ENCODE measurements around the gene NAV2. TPM values are rescaled to one million over a fixed set of nuclear protein-coding genes. Genes with fewer than 3 reads are reported as not detected.

Gene NAV2
- total RNA-seq, 2 experiments from 2014 or later, result 2.9 to 4.1 TPM

DNA sequence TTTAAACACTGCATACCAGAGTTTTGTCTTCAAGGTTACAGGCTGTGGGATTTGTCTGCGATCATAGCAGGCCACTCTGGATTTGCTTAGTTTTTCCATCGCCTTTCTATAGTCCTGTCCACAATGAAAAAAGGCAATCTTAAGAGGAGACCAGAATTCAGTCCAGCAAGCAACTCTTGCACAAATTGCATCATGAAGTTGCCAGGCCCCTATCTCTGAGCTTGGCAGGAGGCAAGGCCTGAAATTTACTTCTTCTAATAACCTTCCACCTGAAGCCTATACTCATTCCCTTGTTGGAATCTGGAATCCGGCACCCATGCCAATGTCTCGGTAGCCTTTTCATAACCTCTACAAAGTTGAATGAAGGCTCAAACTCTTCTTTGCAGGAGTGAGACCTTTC is 100.1 kb downstream of the NAV2 start:
- no peak for ATAC-seq (ENCODE audit: low read depth)
- Mint-ChIP-seq H3K27me3 (peaks cover 8% of the 10 kb centered on the region), H3K4me3 (no peak overlapping the region), H3K4me1 (no peaks in the 10 kb centered on the region), H3K27ac (no peak overlapping the region), H3K36me3 (no peaks in the 10 kb centered on the region), H3K9me3 (no peaks in the 10 kb centered on the region)
- DNase-seq, result no peak
- POLR2A ChIA-PET, result no interaction called here

DNA sequence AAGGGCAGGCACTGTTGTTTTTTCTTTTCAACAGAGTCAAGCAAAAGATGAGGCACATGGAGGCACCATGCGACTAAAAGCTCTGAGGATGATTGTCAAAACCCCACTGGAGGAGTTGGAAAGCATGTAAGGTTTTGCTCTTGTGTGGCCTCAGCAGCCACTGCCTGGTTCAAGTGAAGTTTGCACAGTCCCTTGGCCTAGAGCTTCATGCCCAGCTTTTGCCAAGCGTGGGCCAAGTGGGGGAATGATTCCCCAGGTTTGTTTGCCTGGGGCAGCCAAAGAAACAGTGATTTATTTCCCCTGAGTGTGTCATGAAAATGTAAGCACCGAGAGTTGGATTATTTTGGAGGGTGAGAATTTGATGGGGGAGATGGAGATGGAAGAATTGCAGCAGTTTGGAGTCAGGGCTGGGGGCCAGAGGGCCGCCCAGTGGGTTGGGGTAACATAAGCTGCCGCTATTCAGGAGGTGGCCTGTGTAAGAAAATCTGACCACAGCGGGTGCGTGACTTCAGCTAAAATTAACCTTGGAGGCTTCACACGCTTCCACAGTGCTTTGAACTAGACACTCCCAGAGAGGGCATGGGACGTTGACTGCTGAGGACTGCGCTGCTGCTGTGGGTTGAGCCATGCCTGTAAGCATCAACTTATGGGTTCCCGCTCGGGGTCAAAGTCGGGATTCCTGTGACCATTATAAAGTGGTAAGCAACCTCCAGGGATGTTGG is 100.7 kb downstream of the NAV2 start:
- no peak for DNase-seq
- POLR2A ChIA-PET, result no interaction called here
- H3K27me3 Mint-ChIP-seq, result peaks cover 8% of the 10 kb centered on the region
- no peak overlapping the region for H3K27ac Mint-ChIP-seq
- no peak overlapping the region for H3K4me3 Mint-ChIP-seq
- no peaks in the 10 kb centered on the region for H3K4me1 Mint-ChIP-seq
- H3K36me3 Mint-ChIP-seq, result no peaks in the 10 kb centered on the region
- H3K9me3 Mint-ChIP-seq, result no peaks in the 10 kb centered on the region
- no peak for ATAC-seq (ENCODE audit: low read depth)

DNA sequence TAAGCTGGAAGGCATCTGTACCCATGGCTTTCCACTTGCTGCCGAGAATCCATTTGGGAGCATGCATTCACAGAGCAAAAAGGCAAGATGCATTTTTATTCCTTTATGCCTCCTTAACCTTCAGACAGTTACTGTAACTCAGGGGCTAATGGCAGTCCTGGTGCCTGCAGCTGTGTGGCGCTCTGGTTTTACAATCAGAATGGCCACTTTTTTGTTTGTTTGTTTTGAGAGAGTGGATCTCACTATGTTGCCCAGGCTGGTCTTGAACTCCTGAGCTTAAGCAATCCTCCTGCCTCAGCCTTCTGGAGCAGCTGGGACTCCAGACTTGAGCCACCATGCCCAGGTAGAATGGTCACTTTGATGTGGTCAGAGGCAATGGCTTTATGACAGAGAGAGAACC is 101.8 kb downstream of the NAV2 start:
- Mint-ChIP-seq H3K27me3 (peaks cover 8% of the 10 kb centered on the region), H3K36me3 (no peaks in the 10 kb centered on the region), H3K4me1 (no peaks in the 10 kb centered on the region), H3K4me3 (no peak overlapping the region), H3K9me3 (no peaks in the 10 kb centered on the region), H3K27ac (no peak overlapping the region)
- POLR2A ChIA-PET, result no interaction called here
- no peak for ATAC-seq (ENCODE audit: low read depth)
- no peak for DNase-seq

DNA sequence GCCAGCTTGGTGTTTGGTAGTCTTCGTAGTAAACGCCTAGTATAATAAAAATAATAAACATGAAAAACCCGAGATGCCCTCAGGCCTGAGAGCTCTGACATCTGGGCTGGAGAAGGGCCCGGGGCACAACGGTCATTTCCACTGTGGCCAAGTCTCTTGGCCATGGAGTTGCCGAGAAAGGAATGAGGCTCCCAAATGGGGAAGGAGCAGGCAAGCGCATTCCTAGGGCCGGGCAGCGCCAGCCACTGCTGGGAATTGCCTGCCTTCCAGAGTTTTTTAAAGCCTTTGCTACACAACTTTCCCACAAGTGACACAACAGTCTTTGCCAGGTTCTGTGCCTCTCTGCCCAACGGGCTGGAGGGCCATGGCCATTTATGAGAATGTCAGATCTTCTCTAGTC is 103.4 kb downstream of the NAV2 start:
- ATAC-seq (ENCODE audit: low read depth), result no peak
- H3K4me1 Mint-ChIP-seq, result no peaks in the 10 kb centered on the region
- no peaks in the 10 kb centered on the region for H3K36me3 Mint-ChIP-seq
- H3K9me3 Mint-ChIP-seq, result no peaks in the 10 kb centered on the region
- no peak for DNase-seq
- H3K27ac Mint-ChIP-seq, result no peak overlapping the region
- POLR2A ChIA-PET, result no interaction called here
- H3K4me3 Mint-ChIP-seq, result no peak overlapping the region
- peaks cover 7% of the 10 kb centered on the region for H3K27me3 Mint-ChIP-seq

DNA sequence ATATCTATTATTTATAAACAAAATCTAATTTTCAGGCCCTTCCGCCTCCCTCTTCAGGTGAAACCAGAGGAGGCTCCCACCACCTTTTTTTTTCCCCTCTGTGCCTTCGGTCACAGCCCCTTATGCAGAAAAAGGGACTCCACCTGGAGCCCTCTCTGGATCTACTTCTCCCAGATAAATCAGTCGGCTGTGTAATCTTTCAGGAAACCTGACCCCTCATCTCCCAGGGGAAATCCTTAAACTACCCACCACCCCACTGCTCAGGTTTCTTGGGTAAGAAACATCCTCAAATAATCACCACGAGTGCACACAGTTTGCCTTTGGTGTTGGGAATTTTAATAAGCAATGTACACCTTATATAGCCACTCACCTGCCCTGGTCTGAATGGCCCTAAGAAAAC is 104.2 kb downstream of the NAV2 start:
- no peaks in the 10 kb centered on the region for H3K36me3 Mint-ChIP-seq
- peaks cover 6% of the 10 kb centered on the region for H3K27me3 Mint-ChIP-seq
- H3K4me3 Mint-ChIP-seq, result no peak overlapping the region
- ATAC-seq (ENCODE audit: low read depth) (no peak), DNase-seq (no peak)
- H3K9me3 Mint-ChIP-seq, result no peaks in the 10 kb centered on the region
- no peak overlapping the region for H3K27ac Mint-ChIP-seq
- POLR2A ChIA-PET, result no interaction called here
- H3K4me1 Mint-ChIP-seq, result no peaks in the 10 kb centered on the region

DNA sequence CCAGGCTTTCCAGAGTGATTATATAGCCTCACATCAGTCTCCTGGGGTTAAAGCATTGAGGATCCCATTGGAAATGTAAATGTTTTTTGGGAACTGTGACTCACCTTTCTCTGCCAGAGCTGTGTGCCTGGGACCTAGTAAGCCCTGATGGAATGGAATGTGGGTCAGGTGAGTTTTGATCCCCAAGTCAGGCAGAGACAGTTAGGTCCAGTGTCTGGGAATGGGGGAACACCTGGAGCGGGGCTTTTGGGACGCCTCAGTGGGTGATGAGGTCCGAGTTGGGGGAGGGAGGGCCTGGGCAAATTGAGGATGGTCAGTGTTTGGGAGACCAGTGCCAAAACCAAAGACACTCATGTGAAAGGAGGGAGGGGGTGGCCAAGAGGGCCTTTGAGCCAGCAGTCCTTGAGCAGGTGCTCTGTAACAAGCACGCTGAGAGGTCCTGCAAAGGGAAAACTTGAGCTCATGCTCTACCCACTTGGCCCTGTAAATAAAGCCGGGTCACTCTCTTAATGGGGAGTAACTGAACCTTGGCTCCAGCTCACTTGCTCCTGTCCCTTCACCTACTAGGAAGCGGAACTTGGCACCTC is 104.7 kb downstream of the NAV2 start:
- POLR2A ChIA-PET, result no interaction called here
- no peak for ATAC-seq (ENCODE audit: low read depth)
- Mint-ChIP-seq H3K9me3 (no peaks in the 10 kb centered on the region), H3K27me3 (peaks cover 6% of the 10 kb centered on the region), H3K4me1 (no peaks in the 10 kb centered on the region), H3K27ac (no peak overlapping the region), H3K4me3 (no peak overlapping the region), H3K36me3 (no peaks in the 10 kb centered on the region)
- DNase-seq, result no peak

DNA sequence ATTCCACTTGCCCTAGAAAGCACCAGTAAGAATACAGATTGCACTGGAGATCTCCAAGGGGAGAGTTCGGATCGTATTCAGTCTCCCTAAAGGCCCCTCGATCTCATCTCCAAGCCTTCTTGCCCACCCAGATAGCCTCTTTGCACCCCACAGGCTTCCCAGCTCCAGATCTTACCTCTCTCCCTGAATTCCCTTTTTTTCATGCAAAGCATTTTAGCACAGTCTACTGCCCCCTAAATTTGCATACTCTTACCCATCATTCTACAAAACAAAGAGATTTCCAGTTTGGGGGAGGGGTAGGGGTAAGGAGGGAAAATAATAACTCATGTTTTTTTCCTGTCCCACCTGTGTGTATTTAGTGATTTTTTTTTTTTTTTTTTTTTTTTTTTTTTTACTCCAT is 105.2 kb downstream of the NAV2 start:
- ATAC-seq (ENCODE audit: low read depth) (no peak), DNase-seq (no peak)
- Mint-ChIP-seq H3K9me3 (no peaks in the 10 kb centered on the region), H3K27me3 (peaks cover 6% of the 10 kb centered on the region), H3K27ac (no peak overlapping the region), H3K36me3 (no peaks in the 10 kb centered on the region), H3K4me1 (no peaks in the 10 kb centered on the region), H3K4me3 (no peak overlapping the region)
- POLR2A ChIA-PET, result no interaction called here

DNA sequence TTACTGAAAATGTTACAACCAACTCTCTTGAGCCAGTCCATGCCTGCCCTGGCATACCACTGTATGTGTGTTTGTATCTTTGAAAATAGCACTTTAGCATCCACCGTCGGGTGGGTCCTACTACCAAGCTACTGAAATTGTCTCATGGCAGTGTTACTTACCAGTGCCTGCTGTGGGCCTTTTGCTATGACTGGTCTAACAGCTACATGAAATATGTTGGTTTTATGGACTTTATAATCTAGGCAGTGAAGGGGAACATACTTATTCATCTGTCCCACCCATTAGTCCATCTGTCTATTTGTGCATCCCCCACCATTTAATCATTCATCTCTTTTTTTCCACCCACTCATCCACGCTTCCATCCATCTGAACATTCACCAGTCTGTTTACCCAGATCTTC is 106.0 kb downstream of the NAV2 start:
- no peak overlapping the region for H3K27ac Mint-ChIP-seq
- no peak for ATAC-seq (ENCODE audit: low read depth)

DNA sequence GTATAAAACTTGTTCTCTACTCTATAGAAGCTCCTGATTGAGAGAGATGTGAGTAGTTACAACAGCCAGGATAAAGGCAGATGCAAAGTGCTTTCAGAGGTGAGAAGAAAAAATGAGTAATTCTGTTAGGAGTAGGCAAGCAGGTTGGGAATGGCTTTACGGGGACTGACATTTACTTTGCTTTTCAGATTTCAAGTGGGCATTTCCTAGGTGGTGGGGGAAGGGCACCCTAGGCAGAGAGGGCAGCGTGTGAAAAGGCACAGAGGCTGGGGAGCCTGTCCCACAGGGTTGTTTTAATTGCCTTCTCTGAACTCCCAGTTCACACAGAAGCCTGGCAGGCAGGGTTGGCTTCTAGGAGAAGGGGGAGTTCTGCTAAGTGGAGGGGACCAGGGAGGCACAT is 106.5 kb downstream of the NAV2 start:
- H3K27me3 Mint-ChIP-seq, result peaks cover 10% of the 10 kb centered on the region
- no peak overlapping the region for H3K27ac Mint-ChIP-seq
- no peak overlapping the region for H3K4me3 Mint-ChIP-seq
- POLR2A ChIA-PET, result no interaction called here
- no peaks in the 10 kb centered on the region for H3K9me3 Mint-ChIP-seq
- H3K36me3 Mint-ChIP-seq, result no peaks in the 10 kb centered on the region
- no peaks in the 10 kb centered on the region for H3K4me1 Mint-ChIP-seq
- DNase-seq (no peak), ATAC-seq (ENCODE audit: low read depth) (no peak)

More for the DNA sequence above, 106.0 kb downstream of the NAV2 start:
- Mint-ChIP-seq H3K27me3 (peaks cover 7% of the 10 kb centered on the region), H3K9me3 (no peaks in the 10 kb centered on the region), H3K4me1 (no peaks in the 10 kb centered on the region), H3K4me3 (no peak overlapping the region), H3K36me3 (no peaks in the 10 kb centered on the region)
- POLR2A ChIA-PET, result no interaction called here
- no peak for DNase-seq

DNA sequence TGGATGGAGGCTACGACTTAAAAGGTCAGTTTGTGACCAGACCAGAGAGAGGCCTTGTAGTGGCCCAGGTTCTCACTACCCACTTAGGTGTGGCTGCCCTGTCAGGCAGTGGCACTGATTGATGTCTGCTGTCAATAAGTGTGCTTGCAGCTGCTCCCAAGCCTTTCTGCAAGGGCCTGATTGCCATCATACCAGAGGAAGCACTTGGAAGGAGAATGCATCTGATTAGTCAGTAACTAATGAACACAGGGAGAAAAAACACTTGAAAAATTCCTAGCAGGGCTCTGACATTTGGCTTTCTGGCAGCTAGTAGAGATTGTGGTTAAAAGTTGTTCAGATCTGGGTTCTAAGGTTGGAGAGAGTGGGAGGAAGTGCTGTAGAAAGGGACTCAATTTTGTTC is 107.5 kb downstream of the NAV2 start:
- Mint-ChIP-seq H3K4me1 (no peaks in the 10 kb centered on the region), H3K36me3 (no peaks in the 10 kb centered on the region), H3K4me3 (no peak overlapping the region), H3K9me3 (no peaks in the 10 kb centered on the region), H3K27me3 (peaks cover 10% of the 10 kb centered on the region), H3K27ac (no peak overlapping the region)
- POLR2A ChIA-PET, result no interaction called here
- ATAC-seq (ENCODE audit: low read depth) (no peak), DNase-seq (no peak)

DNA sequence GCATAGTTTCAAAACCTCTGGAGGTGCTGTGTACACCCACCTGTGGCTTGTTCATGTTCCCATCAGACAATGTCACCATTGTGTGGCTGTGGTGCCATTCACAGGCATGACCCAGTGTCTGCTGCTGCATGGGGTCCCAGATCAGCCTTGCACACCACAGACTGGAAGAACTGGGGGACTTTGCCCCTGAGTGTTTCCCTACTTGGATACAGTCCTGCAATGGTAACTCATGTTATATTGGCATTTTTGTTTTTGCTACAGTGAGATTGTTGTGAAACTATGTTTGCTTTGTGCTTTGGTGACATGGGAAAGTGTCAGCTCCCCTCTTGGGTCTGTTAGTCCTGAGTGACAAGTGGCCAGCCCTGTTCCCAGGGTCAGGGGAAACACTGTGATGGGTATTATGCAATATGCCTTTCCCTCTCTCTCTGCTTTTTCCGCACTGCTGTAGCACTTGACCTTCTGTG is 108.8 kb downstream of the NAV2 start:
- no peak overlapping the region for H3K27ac Mint-ChIP-seq
- POLR2A ChIA-PET, result no interaction called here

DNA sequence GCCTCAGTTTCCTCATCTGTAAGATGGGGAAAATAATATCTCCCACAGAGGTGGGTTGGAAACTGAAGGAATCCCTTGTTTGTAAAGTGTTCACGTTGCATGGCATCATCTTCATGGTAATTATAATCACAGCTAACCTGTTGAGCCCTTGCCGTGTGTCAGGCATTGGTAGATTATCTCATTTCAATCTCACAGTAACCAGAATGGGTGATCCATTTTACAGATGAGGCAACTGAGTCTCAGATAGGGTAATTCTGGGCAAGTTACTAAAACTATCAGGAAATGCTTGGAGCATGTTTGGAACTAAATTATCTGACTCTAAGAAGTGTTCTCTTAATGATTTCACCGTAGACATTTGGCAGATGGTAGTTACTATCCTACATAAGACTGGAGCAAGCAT is 109.4 kb downstream of the NAV2 start:
- no peaks in the 10 kb centered on the region for H3K4me1 Mint-ChIP-seq
- no peaks in the 10 kb centered on the region for H3K9me3 Mint-ChIP-seq
- no peaks in the 10 kb centered on the region for H3K36me3 Mint-ChIP-seq
- ATAC-seq (ENCODE audit: low read depth), result no peak
- H3K27me3 Mint-ChIP-seq, result peaks cover 3% of the 10 kb centered on the region
- DNase-seq, result no peak
- H3K4me3 Mint-ChIP-seq, result no peak overlapping the region
- H3K27ac Mint-ChIP-seq, result no peak overlapping the region
- POLR2A ChIA-PET, result no interaction called here

More for the DNA sequence above, 108.8 kb downstream of the NAV2 start:
- H3K4me1 Mint-ChIP-seq, result no peaks in the 10 kb centered on the region
- DNase-seq (no peak), ATAC-seq (ENCODE audit: low read depth) (no peak)
- no peaks in the 10 kb centered on the region for H3K9me3 Mint-ChIP-seq
- no peaks in the 10 kb centered on the region for H3K36me3 Mint-ChIP-seq
- H3K4me3 Mint-ChIP-seq, result no peak overlapping the region
- peaks cover 3% of the 10 kb centered on the region for H3K27me3 Mint-ChIP-seq

DNA sequence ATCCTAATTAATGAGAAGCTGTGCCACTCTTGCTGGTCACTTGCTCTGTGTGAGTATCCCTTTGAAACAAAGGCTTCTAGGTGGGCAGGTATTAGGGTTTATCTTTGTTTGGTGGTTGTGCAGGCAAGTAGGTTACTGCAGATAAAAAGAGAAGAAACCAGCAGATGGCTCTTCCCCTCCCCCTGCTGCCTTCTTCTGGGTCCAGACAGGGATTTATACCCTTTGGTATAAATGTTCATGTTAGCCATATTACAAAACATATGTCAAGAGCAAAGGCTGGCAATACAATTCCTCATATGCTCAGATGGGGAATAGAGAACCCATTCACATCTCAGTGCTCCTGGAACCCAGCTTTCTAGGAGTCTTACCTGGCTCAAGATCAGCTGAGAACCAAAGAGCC is 109.9 kb downstream of the NAV2 start:
- POLR2A ChIA-PET, result no interaction called here
- no peak for ATAC-seq (ENCODE audit: low read depth)
- Mint-ChIP-seq H3K4me3 (no peak overlapping the region), H3K27me3 (peaks cover 3% of the 10 kb centered on the region), H3K27ac (no peak overlapping the region), H3K4me1 (no peaks in the 10 kb centered on the region), H3K36me3 (no peaks in the 10 kb centered on the region), H3K9me3 (no peaks in the 10 kb centered on the region)
- DNase-seq, result no peak

DNA sequence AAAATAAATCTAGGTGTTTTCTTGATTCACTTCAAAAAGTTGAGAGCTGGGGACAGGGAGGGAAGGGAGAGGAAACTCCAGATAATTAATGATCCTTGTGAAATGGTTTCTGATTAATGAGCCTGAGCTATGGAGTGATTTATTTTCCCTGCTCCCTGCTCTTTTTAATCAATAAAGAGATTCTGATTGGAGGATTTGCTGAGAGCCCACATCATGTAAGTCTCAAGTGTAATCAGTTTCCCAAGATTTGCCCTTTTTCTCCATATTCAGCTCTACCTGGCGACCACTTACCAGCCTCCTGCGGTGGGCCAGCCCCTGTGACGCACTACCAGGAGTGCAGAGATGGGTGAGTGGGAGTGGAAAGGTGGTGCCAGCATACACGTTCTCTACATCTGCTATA is 114.0 kb downstream of the NAV2 start:
- no peaks in the 10 kb centered on the region for H3K36me3 Mint-ChIP-seq
- POLR2A ChIA-PET, result no interaction called here
- H3K27ac Mint-ChIP-seq, result no peak overlapping the region
- no peak for ATAC-seq (ENCODE audit: low read depth)
- H3K9me3 Mint-ChIP-seq, result no peaks in the 10 kb centered on the region
- H3K4me1 Mint-ChIP-seq, result no peaks in the 10 kb centered on the region
- H3K27me3 Mint-ChIP-seq, result peaks cover 3% of the 10 kb centered on the region
- no peak overlapping the region for H3K4me3 Mint-ChIP-seq
- DNase-seq, result no peak
